ENCODE measurements around the gene NUP42. TPM values are rescaled to one million over a fixed set of nuclear protein-coding genes. Genes with fewer than 3 reads are reported as not detected.
A peak's percentile ranks its signal among the peaks of the same experiment; 100 is the strongest.

NUP42 gene
- total RNA-seq, 1 experiment from 2014 or later = 40.8 TPM

DNA sequence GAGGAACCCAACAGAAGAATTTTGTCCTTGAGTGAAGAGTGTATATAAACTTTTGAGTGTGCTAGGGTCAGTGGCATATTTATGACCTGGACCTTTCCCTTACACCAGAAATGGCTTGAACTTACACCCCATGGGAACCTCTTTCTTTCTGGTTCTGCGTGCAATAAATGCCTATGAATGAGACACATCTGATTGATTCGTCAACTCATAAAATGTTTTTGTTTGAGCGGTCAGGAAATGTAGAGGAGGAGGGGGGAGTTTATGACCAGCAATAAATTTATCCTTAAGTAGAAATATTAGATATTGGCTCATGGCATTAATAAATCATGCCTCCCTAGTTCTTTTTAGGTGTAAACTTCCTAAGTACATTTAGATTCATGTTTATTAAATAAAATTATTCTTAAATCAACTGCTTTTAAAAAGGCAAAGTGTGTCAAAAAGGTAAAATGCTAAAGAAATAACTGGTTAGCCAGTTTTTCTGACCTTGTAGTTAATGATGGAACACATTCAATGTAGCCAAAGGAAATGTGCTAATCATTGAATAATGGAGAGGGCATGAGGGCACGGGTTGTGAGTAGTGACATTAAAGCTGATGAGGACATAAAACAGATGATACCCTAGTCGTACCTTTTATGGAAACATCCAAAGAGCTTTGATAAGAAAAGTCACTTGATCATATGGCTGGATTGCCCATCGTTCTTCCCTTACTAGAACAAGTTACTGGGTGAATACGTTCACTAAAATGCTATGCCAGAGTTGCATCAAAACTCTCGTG, 13.6 kb upstream of the NUP42 start (continued):
- TF ChIP-seq E2F1 (CRISPR knock-in tag; IDR thresholded peaks at IDR 0.05) (no peak), CBFB (CRISPR knock-in tag; IDR thresholded peaks at IDR 0.05; ENCODE audit: low read depth) (no peak), IRF2 (CRISPR knock-in tag; IDR thresholded peaks at IDR 0.05; ENCODE audit: borderline replicate concordance, low read depth) (no peak), CDX4 (CRISPR knock-in tag; IDR thresholded peaks at IDR 0.05; ENCODE audit: borderline replicate concordance) (no peak)

GRCh38 chr7:23175938-23176337, 5.9 kb upstream of the NUP42 start:
- H3K9me3 Mint-ChIP-seq = no peaks in the 10 kb centered on the region
- peak overlapping the region; percentile 20; the same call in 1 of the 2 replicates for H3K27ac Mint-ChIP-seq
- DNase-seq (ENCODE audit: low spot score) = no peak
- ChIA-PET POLR2A (interaction anchor here (0.6 kb wide), 1 partner anchor 615 kb away, joined by 4 read pairs; no protein-coding TSS in a partner anchor), CTCF (interaction anchor here (0.6 to 1.3 kb wide), 2 partner anchors 90 to 97 kb away, joined by 4 to 5 read pairs; no protein-coding TSS in a partner anchor)
- H3K36me3 Mint-ChIP-seq = peaks cover 6% of the 10 kb centered on the region
- ATAC-seq = no peak
- no peak overlapping the region for H3K4me3 Mint-ChIP-seq
- H3K27me3 Mint-ChIP-seq (ENCODE audit: low read depth) = no peaks in the 10 kb centered on the region; the same call in 1 of the 2 replicates
- peaks cover 3% of the 10 kb centered on the region; the same call in 1 of the 2 replicates for H3K4me1 Mint-ChIP-seq
- TF ChIP-seq NFE2L1 (CRISPR knock-in tag; IDR thresholded peaks at IDR 0.05) (no peak), GRHL2 (CRISPR knock-in tag; IDR thresholded peaks at IDR 0.05; ENCODE audit: insufficient replicate concordance, severe bottlenecking) (no peak), FOXJ3 (CRISPR knock-in tag; IDR thresholded peaks at IDR 0.05; ENCODE audit: borderline replicate concordance) (no peak), RORB (CRISPR knock-in tag; IDR thresholded peaks at IDR 0.05) (no peak), ZNF219 (CRISPR knock-in tag; IDR thresholded peaks at IDR 0.05; ENCODE audit: borderline replicate concordance) (no peak), ZNF425 (CRISPR knock-in tag; conservative IDR thresholded peaks at IDR 0.05) (no peak), E2F5 (CRISPR knock-in tag; IDR thresholded peaks at IDR 0.05) (no peak), IRF1 (CRISPR knock-in tag; IDR thresholded peaks at IDR 0.05) (no peak), ELF4 (CRISPR knock-in tag; IDR thresholded peaks at IDR 0.05; ENCODE audit: low read depth) (no peak), ZNF671 (CRISPR knock-in tag; IDR thresholded peaks at IDR 0.05) (no peak)
- TF ChIP-seq, protein P1, sequence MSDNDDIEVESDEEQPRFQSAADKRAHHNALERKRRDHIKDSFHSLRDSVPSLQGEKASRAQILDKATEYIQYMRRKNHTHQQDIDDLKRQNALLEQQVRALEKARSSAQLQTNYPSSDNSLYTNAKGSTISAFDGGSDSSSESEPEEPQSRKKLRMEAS (CRISPR knock-in tag; IDR thresholded peaks at IDR 0.05) = no peak
- TF ChIP-seq, protein P2, sequence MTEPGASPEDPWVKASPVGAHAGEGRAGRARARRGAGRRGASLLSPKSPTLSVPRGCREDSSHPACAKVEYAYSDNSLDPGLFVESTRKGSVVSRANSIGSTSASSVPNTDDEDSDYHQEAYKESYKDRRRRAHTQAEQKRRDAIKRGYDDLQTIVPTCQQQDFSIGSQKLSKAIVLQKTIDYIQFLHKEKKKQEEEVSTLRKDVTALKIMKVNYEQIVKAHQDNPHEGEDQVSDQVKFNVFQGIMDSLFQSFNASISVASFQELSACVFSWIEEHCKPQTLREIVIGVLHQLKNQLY (CRISPR knock-in tag; IDR thresholded peaks at IDR 0.05) = no peak
- TF ChIP-seq, protein P3, sequence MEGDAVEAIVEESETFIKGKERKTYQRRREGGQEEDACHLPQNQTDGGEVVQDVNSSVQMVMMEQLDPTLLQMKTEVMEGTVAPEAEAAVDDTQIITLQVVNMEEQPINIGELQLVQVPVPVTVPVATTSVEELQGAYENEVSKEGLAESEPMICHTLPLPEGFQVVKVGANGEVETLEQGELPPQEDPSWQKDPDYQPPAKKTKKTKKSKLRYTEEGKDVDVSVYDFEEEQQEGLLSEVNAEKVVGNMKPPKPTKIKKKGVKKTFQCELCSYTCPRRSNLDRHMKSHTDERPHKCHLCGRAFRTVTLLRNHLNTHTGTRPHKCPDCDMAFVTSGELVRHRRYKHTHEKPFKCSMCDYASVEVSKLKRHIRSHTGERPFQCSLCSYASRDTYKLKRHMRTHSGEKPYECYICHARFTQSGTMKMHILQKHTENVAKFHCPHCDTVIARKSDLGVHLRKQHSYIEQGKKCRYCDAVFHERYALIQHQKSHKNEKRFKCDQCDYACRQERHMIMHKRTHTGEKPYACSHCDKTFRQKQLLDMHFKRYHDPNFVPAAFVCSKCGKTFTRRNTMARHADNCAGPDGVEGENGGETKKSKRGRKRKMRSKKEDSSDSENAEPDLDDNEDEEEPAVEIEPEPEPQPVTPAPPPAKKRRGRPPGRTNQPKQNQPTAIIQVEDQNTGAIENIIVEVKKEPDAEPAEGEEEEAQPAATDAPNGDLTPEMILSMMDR (IDR thresholded peaks at IDR 0.05) = no peak
- TF ChIP-seq, protein P4, sequence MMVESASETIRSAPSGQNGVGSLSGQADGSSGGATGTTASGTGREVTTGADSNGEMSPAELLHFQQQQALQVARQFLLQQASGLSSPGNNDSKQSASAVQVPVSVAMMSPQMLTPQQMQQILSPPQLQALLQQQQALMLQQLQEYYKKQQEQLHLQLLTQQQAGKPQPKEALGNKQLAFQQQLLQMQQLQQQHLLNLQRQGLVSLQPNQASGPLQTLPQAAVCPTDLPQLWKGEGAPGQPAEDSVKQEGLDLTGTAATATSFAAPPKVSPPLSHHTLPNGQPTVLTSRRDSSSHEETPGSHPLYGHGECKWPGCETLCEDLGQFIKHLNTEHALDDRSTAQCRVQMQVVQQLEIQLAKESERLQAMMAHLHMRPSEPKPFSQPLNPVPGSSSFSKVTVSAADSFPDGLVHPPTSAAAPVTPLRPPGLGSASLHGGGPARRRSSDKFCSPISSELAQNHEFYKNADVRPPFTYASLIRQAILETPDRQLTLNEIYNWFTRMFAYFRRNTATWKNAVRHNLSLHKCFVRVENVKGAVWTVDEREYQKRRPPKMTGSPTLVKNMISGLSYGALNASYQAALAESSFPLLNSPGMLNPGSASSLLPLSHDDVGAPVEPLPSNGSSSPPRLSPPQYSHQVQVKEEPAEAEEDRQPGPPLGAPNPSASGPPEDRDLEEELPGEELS (CRISPR knock-in tag; IDR thresholded peaks at IDR 0.05) = no peak
- TF ChIP-seq, protein P5, sequence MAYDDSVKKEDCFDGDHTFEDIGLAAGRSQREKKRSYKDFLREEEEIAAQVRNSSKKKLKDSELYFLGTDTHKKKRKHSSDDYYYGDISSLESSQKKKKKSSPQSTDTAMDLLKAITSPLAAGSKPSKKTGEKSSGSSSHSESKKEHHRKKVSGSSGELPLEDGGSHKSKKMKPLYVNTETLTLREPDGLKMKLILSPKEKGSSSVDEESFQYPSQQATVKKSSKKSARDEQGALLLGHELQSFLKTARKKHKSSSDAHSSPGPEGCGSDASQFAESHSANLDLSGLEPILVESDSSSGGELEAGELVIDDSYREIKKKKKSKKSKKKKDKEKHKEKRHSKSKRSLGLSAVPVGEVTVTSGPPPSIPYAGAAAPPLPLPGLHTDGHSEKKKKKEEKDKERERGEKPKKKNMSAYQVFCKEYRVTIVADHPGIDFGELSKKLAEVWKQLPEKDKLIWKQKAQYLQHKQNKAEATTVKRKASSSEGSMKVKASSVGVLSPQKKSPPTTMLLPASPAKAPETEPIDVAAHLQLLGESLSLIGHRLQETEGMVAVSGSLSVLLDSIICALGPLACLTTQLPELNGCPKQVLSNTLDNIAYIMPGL (CRISPR knock-in tag; IDR thresholded peaks at IDR 0.05) = no peak
- TF ChIP-seq, protein P6, sequence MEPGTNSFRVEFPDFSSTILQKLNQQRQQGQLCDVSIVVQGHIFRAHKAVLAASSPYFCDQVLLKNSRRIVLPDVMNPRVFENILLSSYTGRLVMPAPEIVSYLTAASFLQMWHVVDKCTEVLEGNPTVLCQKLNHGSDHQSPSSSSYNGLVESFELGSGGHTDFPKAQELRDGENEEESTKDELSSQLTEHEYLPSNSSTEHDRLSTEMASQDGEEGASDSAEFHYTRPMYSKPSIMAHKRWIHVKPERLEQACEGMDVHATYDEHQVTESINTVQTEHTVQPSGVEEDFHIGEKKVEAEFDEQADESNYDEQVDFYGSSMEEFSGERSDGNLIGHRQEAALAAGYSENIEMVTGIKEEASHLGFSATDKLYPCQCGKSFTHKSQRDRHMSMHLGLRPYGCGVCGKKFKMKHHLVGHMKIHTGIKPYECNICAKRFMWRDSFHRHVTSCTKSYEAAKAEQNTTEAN (CRISPR knock-in tag; IDR thresholded peaks at IDR 0.05) = no peak
